ENCODE data around the gene SUB1.
"Not testable (repeated sequence)": the region's sequence is repeated elsewhere in the genome, so short reads cannot be mapped to it uniquely, and the experiment has no call there.

Gene SUB1

GRCh38 chr5:32585446-32586275 is at the start of gene SUB1:
Gene SUB1 (plus strand): TSS chr5:32585557. CDS start chr5:32588513, 2,956 bp downstream.
- peak within 1 kb of the TSS; percentile 90 for H3K4me3 Mint-ChIP-seq
- H3K27ac Mint-ChIP-seq, result peak within 1 kb of the TSS; percentile 94
- H3K4me1 Mint-ChIP-seq (ENCODE audit: low read depth), result peaks cover 55% of the 10 kb centered on the region
- no peaks in the 10 kb centered on the region for H3K9me3 Mint-ChIP-seq
- peaks cover 33% of the 10 kb centered on the region for H3K36me3 Mint-ChIP-seq (ENCODE audit: low read depth)
- H3K27me3 Mint-ChIP-seq (ENCODE audit: low read depth), result peaks cover 3% of the 10 kb centered on the region
- peak; percentile 92 for DNase-seq (ENCODE audit: low spot score)

- DNase-seq (ENCODE audit: low spot score), result no peak
- Mint-ChIP-seq H3K4me1 (ENCODE audit: low read depth) (peaks cover 76% of the 10 kb centered on the region), H3K36me3 (ENCODE audit: low read depth) (peaks cover 16% of the 10 kb centered on the region), H3K27me3 (ENCODE audit: low read depth) (no peaks in the 10 kb centered on the region), H3K27ac (no peak overlapping the region), H3K9me3 (no peaks in the 10 kb centered on the region), H3K4me3 (no peak overlapping the region)
Observed at GRCh38 chr5:32536246-32536645, 49.1 kb upstream of the SUB1 start.

- Mint-ChIP-seq H3K27ac (peak overlapping the region; percentile 86), H3K4me3 (peak overlapping the region; percentile 64), H3K4me1 (ENCODE audit: low read depth) (peaks cover 72% of the 10 kb centered on the region), H3K36me3 (ENCODE audit: low read depth) (peaks cover 20% of the 10 kb centered on the region)
- not testable (repeated sequence) for H3K27me3 Mint-ChIP-seq (ENCODE audit: low read depth); H3K9me3 Mint-ChIP-seq
- DNase-seq (ENCODE audit: low spot score), result peak; percentile 39
Observed at GRCh38 chr5:32537437-32538029, 47.8 kb upstream of the SUB1 start.

- Mint-ChIP-seq H3K27me3 (ENCODE audit: low read depth) (no peaks in the 10 kb centered on the region), H3K36me3 (ENCODE audit: low read depth) (peaks cover 25% of the 10 kb centered on the region), H3K4me1 (ENCODE audit: low read depth) (peaks cover 73% of the 10 kb centered on the region), H3K9me3 (peaks cover 7% of the 10 kb centered on the region), H3K4me3 (peak overlapping the region; percentile 64), H3K27ac (peak overlapping the region; percentile 86)
- DNase-seq (ENCODE audit: low spot score), result peak; percentile 31
Observed at GRCh38 chr5:32538031-32538547, 47.3 kb upstream of the SUB1 start.

GRCh38 chr5:32539981-32540845 is 45.1 kb upstream of the SUB1 start:
- Mint-ChIP-seq H3K4me1 (ENCODE audit: low read depth) (peaks cover 66% of the 10 kb centered on the region), H3K27me3 (ENCODE audit: low read depth) (no peaks in the 10 kb centered on the region), H3K9me3 (peaks cover 7% of the 10 kb centered on the region), H3K27ac (peak overlapping the region; percentile 60), H3K36me3 (ENCODE audit: low read depth) (peaks cover 27% of the 10 kb centered on the region), H3K4me3 (no peak overlapping the region)
- DNase-seq (ENCODE audit: low spot score), result no peak

GRCh38 chr5:32541241-32541640 is 44.1 kb upstream of the SUB1 start:
- Mint-ChIP-seq H3K4me3 (peak overlapping the region; percentile 22), H3K27ac (peak overlapping the region; percentile 85)

GRCh38 chr5:32542216-32543059 is 42.9 kb upstream of the SUB1 start:
- peaks cover 36% of the 10 kb centered on the region for H3K36me3 Mint-ChIP-seq (ENCODE audit: low read depth)
- H3K27ac Mint-ChIP-seq, result peak overlapping the region; percentile 85
- H3K4me3 Mint-ChIP-seq, result peak overlapping the region; percentile 67
- H3K9me3 Mint-ChIP-seq, result peaks cover 7% of the 10 kb centered on the region
- H3K27me3 Mint-ChIP-seq (ENCODE audit: low read depth), result no peaks in the 10 kb centered on the region
- H3K4me1 Mint-ChIP-seq (ENCODE audit: low read depth), result peaks cover 47% of the 10 kb centered on the region
- peak; percentile 61 for DNase-seq (ENCODE audit: low spot score)

More at GRCh38 chr5:32541241-32541640, 44.1 kb upstream of the SUB1 start:
- Mint-ChIP-seq H3K9me3 (peaks cover 7% of the 10 kb centered on the region), H3K36me3 (ENCODE audit: low read depth) (peaks cover 33% of the 10 kb centered on the region), H3K4me1 (ENCODE audit: low read depth) (peaks cover 57% of the 10 kb centered on the region), H3K27me3 (ENCODE audit: low read depth) (no peaks in the 10 kb centered on the region)
- no peak for DNase-seq (ENCODE audit: low spot score)

- Mint-ChIP-seq H3K9me3 (peaks cover 7% of the 10 kb centered on the region), H3K36me3 (ENCODE audit: low read depth) (peaks cover 40% of the 10 kb centered on the region), H3K27me3 (ENCODE audit: low read depth) (no peaks in the 10 kb centered on the region), H3K27ac (peak overlapping the region; percentile 85), H3K4me1 (ENCODE audit: low read depth) (peaks cover 40% of the 10 kb centered on the region), H3K4me3 (no peak overlapping the region)
- no peak for DNase-seq (ENCODE audit: low spot score)
Observed at GRCh38 chr5:32543291-32543690, 42.1 kb upstream of the SUB1 start.

- H3K4me1 Mint-ChIP-seq (ENCODE audit: low read depth), result peaks cover 24% of the 10 kb centered on the region
- no peaks in the 10 kb centered on the region for H3K27me3 Mint-ChIP-seq (ENCODE audit: low read depth)
- peaks cover 7% of the 10 kb centered on the region for H3K9me3 Mint-ChIP-seq
- peaks cover 38% of the 10 kb centered on the region for H3K36me3 Mint-ChIP-seq (ENCODE audit: low read depth)
- H3K4me3 Mint-ChIP-seq, result no peak overlapping the region
- no peak overlapping the region for H3K27ac Mint-ChIP-seq
- no peak for DNase-seq (ENCODE audit: low spot score)
Observed at GRCh38 chr5:32545102-32545800, 40.1 kb upstream of the SUB1 start.

- H3K4me3 Mint-ChIP-seq, result no peak overlapping the region
- peaks cover 47% of the 10 kb centered on the region for H3K36me3 Mint-ChIP-seq (ENCODE audit: low read depth)
- peaks cover 15% of the 10 kb centered on the region for H3K4me1 Mint-ChIP-seq (ENCODE audit: low read depth)
- no peak overlapping the region for H3K27ac Mint-ChIP-seq
- DNase-seq (ENCODE audit: low spot score), result no peak
- H3K9me3 Mint-ChIP-seq, result peaks cover 12% of the 10 kb centered on the region
- H3K27me3 Mint-ChIP-seq (ENCODE audit: low read depth), result no peaks in the 10 kb centered on the region
Observed at GRCh38 chr5:32551194-32551593, 34.2 kb upstream of the SUB1 start.

- peaks cover 15% of the 10 kb centered on the region for H3K4me1 Mint-ChIP-seq (ENCODE audit: low read depth)
- H3K4me3 Mint-ChIP-seq, result no peak overlapping the region
- H3K27me3 Mint-ChIP-seq (ENCODE audit: low read depth), result no peaks in the 10 kb centered on the region
- DNase-seq (ENCODE audit: low spot score), result no peak
- peaks cover 46% of the 10 kb centered on the region for H3K36me3 Mint-ChIP-seq (ENCODE audit: low read depth)
- H3K27ac Mint-ChIP-seq, result no peak overlapping the region
- H3K9me3 Mint-ChIP-seq, result peaks cover 12% of the 10 kb centered on the region
Observed at GRCh38 chr5:32551865-32552264, 33.5 kb upstream of the SUB1 start.

- peaks cover 43% of the 10 kb centered on the region for H3K36me3 Mint-ChIP-seq (ENCODE audit: low read depth)
- H3K27ac Mint-ChIP-seq; H3K4me3 Mint-ChIP-seq; DNase-seq (ENCODE audit: low spot score); H3K27me3 Mint-ChIP-seq (ENCODE audit: low read depth): not testable (repeated sequence)
- peaks cover 12% of the 10 kb centered on the region for H3K9me3 Mint-ChIP-seq
- peaks cover 15% of the 10 kb centered on the region for H3K4me1 Mint-ChIP-seq (ENCODE audit: low read depth)
Observed at GRCh38 chr5:32552491-32552890, 32.9 kb upstream of the SUB1 start.
